ENCODE measurements around the gene TRIM15. TPM values are rescaled to one million over a fixed set of nuclear protein-coding genes. Genes with fewer than 3 reads are reported as not detected.

Gene TRIM15
- total and polyA plus RNA-seq, 4 donors = 0.01 to 0.06 TPM; not detected in 2

DNA sequence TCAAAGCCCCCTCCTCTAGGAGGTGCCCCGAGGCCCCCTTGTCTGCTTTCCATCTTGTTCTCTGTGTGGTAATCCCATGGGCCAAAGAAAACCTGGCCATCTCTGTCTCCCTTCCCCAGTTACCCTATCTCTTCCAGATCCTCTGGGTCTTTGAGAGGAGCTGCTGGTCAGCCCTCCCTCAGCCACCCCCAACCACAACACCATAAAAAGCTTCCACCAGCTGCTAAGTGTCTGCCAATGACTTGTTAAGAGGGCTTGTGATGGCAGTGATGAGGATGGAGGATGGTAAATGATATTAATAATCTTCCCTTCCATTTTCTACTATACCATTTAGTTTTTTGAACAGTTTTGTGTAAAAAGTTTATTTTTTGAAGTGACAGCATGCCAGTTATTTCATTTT is 32.6 kb downstream of the TRIM15 start:
- H3K36me3 ChIP-seq (ENCODE audit: control insufficient read depth in 4 of 4, insufficient read depth in 4 of 4, low read length in 4 of 4) = peaks cover 12 to 54% (median 28%) of the 10 kb centered on the region in 4 donors
- TF ChIP-seq, protein P1, sequence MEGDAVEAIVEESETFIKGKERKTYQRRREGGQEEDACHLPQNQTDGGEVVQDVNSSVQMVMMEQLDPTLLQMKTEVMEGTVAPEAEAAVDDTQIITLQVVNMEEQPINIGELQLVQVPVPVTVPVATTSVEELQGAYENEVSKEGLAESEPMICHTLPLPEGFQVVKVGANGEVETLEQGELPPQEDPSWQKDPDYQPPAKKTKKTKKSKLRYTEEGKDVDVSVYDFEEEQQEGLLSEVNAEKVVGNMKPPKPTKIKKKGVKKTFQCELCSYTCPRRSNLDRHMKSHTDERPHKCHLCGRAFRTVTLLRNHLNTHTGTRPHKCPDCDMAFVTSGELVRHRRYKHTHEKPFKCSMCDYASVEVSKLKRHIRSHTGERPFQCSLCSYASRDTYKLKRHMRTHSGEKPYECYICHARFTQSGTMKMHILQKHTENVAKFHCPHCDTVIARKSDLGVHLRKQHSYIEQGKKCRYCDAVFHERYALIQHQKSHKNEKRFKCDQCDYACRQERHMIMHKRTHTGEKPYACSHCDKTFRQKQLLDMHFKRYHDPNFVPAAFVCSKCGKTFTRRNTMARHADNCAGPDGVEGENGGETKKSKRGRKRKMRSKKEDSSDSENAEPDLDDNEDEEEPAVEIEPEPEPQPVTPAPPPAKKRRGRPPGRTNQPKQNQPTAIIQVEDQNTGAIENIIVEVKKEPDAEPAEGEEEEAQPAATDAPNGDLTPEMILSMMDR (IDR thresholded peaks at IDR 0.05; ENCODE audit: control extremely low read depth, extremely low read depth) = no peak
- 97 to 100% methylated on average over 1 of the region's 1 CpG for WGBS, 2 donors
- no peaks in the 10 kb centered on the region for H3K27me3 ChIP-seq (ENCODE audit: control insufficient read depth in 3 of 3, insufficient read depth in 3 of 3, low read length in 2 of 3)
- no peak overlapping the region for H3K9ac ChIP-seq (ENCODE audit: insufficient read depth in 1 of 2, low read length in 2 of 2)
- ATAC-seq (ENCODE audit: insufficient read depth, low FRiP score) (no peak), DNase-seq (no peak)
- no peak overlapping the region for H3K27ac ChIP-seq (ENCODE audit: low read depth in 1 of 2, low read length in 1 of 2)
- no peak overlapping the region for H3K4me3 ChIP-seq
- H3K4me1 ChIP-seq (ENCODE audit: control insufficient read depth in 5 of 5, insufficient read depth in 5 of 5, low read length in 5 of 5) = peaks cover 0 to 2% (median 0%) of the 10 kb centered on the region in 5 donors
- H3K9me3 ChIP-seq (ENCODE audit: control insufficient read depth in 4 of 4, insufficient read depth in 3 of 4, low read length in 3 of 4) = peaks cover 0 to 2% (median 0%) of the 10 kb centered on the region in 4 donors

DNA sequence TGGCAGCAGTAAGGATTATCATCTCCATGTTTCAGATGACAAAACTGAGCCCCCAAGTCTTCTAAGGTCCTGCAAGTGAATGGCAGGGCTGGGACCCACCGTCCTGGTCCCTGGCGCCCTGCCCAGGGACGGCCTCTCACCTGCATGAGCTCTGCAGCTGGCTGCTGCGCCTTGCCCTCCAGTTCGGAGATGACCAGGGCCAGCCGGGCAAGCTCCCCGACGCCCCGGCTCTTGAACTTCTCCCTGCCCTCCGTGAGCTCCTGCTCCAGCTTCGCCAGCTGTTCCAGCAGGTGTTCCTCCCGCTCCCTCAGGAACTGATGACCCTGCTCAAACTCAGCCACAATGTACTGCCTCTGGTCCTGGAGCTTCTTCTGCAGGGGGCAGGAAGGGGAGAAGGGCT is 33.0 kb downstream of the TRIM15 start:
- TF ChIP-seq, protein P1 (IDR thresholded peaks at IDR 0.05; ENCODE audit: control extremely low read depth, extremely low read depth) = no peak
- WGBS, 2 donors = 96 to 97% methylated on average over 12 of the region's 12 CpGs
- Histone ChIP-seq H3K4me1 (ENCODE audit: control insufficient read depth in 5 of 5, insufficient read depth in 5 of 5, low read length in 5 of 5) (peaks cover 0 to 2% (median 0%) of the 10 kb centered on the region in 5 donors), H3K4me3 (no peak overlapping the region), H3K36me3 (ENCODE audit: control insufficient read depth in 4 of 4, insufficient read depth in 4 of 4, low read length in 4 of 4) (peaks cover 12 to 53% (median 29%) of the 10 kb centered on the region in 4 donors), H3K9me3 (ENCODE audit: control insufficient read depth in 4 of 4, insufficient read depth in 3 of 4, low read length in 3 of 4) (peaks cover 0 to 2% (median 0%) of the 10 kb centered on the region in 4 donors), H3K9ac (ENCODE audit: insufficient read depth in 1 of 2, low read length in 2 of 2) (no peak overlapping the region), H3K27ac (ENCODE audit: low read depth in 1 of 2, low read length in 1 of 2) (no peak overlapping the region), H3K27me3 (ENCODE audit: control insufficient read depth in 3 of 3, insufficient read depth in 3 of 3, low read length in 2 of 3) (no peaks in the 10 kb centered on the region)
- ATAC-seq (ENCODE audit: insufficient read depth, low FRiP score) = no peak
- DNase-seq = no peak

DNA sequence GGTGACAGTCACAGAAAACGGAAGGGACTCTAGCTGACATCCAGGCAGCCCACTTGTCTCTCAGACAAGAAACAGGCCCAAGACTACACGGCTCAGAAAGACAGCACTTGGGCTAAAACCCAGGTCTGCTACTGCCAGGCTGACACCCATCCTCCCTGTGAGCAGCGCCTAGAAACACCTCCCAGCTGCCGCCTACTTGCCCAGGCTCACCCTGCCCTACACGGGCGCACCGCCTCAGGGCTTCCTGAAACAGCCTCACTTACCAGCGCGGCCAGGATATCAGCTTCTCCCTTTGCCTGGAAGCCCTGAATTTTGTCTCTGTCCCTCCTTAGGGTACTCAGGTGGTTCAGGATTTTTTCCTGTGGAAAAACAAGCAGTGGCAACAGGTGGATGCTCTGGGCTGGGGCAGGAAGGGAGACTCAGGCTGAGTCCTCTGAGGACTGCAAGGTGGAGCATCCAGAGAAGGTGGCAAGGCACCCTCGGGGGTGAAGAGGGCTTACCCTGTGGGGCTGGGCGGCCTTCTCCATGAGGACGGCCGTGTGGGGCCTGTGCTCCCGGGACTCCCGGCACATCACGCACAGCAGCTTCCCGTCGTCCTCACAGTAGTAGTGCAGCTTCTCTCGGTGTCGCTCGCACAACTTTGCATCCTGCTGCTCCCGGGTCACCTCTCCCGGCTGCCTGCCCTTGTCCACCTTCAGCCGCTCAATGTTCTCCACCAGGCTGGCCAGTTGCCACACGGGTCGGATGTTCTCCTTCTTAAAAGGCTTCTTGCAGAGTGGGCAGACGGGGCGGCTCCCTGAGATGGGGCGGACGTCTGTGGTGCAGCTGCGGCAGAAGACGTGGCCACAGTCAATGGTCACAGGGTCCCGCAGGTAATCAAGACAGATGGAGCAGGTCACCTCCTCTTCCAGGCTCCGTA is 35.1 kb downstream of the TRIM15 start:
- no peak for DNase-seq
- H3K27me3 ChIP-seq (ENCODE audit: control insufficient read depth in 3 of 3, insufficient read depth in 3 of 3, low read length in 2 of 3) = no peaks in the 10 kb centered on the region
- no peak overlapping the region for H3K9ac ChIP-seq (ENCODE audit: insufficient read depth in 1 of 2, low read length in 2 of 2)
- TF ChIP-seq, protein P1 (IDR thresholded peaks at IDR 0.05; ENCODE audit: control extremely low read depth, extremely low read depth) = no peak
- H3K4me1 ChIP-seq (ENCODE audit: control insufficient read depth in 5 of 5, insufficient read depth in 5 of 5, low read length in 5 of 5) = peaks cover 0 to 3% (median 0%) of the 10 kb centered on the region in 5 donors
- no peak overlapping the region for H3K27ac ChIP-seq (ENCODE audit: low read depth in 1 of 2, low read length in 1 of 2)
- ATAC-seq (ENCODE audit: insufficient read depth, low FRiP score) = no peak
- peaks cover 0 to 2% (median 0%) of the 10 kb centered on the region in 4 donors for H3K9me3 ChIP-seq (ENCODE audit: control insufficient read depth in 4 of 4, insufficient read depth in 3 of 4, low read length in 3 of 4)
- 95% methylated on average over 34 of the region's 34 CpGs for WGBS, 2 donors
- no peak overlapping the region for H3K4me3 ChIP-seq
- peaks cover 8 to 46% (median 29%) of the 10 kb centered on the region in 4 donors for H3K36me3 ChIP-seq (ENCODE audit: control insufficient read depth in 4 of 4, insufficient read depth in 4 of 4, low read length in 4 of 4)

Measured in lung (tissue), 12 donors.